ENCODE data around the gene AKNA.

The AKNA gene

DNA sequence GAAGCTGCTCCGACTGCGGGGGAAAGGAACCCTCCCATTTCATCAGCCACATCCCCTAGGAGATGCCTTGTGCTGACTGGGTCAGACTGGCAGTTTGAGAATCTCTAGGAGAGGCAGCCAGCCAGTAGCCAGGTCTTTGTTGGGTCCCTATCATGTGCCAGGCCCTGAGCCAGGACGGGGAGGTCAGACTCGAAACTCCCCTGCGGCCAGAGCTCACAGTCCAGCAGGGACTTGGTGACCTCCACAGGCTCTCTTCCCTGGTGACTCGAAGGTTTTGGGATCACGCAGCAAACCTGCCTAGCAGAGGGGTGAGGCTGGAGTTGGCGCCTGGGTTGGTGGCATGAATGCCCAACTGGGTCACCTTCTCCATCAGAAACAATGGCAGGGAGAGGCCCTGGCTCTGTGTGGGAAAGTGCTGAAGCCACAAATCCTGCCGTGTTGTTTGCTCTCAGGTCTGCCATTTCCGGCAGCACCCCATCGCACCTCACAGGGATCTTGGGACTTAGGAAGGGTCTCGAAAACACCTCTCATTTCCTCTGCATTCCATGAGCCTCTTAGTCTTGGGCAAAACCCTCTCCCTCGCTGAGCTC, 79.3 kb downstream of the AKNA start:
- DNase-seq (ENCODE audit: low read depth in 2 of 2, low spot score in 1 of 2) = no peak

DNA sequence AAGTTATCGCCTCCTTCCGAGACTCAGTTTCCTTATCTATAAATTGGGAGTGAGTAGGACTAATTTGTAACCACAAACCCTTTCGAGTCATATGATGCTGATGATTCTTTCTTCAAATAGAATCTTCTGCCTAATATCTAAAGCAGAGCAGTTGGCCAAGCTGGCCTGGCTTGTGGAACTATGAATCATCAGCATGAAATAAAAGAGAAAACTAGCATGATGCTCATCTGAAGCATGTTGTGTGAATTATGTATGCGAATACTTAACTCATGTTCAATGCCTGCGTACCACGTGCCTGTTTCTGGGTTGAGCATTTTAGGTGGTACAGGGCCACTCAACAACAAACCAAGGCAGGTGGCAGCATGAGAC, 79.9 kb downstream of the AKNA start:
- no peak for DNase-seq (ENCODE audit: low read depth in 2 of 2, low spot score in 1 of 2)

DNA sequence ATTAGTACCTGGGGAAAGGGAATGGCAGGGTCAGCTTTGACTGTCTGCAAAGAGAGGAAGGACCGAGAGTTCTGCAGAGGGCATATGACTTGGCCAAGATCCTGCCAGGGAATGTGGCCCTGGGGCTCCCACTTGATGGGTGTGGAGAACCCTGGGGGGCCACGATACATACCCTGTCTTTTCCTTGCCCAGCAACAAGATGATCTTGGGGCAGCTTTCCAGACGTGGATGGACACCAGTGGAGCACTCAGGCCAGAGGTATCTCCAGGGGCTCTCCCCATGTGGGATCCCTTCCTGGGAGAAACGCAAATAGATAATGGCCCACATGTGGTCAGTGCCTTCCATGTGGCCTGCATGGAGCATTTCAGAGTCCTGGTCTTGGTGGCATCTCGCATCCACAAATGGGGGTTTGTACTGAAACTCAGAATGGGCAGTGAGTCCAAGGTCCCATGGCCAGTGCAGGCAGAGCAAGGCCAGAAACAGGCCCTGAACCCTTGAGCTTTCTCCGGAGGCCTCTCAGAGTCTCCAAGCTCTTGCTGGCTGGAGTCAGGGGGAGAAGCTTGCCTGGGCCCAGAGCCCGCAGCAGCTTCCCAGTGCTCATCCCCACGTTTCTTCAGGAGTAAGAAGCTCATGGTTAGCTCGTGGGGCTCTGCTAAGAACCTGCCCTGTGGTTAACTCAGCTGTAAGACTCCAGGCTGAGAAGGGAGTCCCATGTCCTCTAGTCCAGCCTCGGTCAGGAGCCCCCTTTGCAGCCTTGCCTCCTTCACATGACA, 83.2 kb downstream of the AKNA start:
- DNase-seq (ENCODE audit: low read depth in 2 of 2, low spot score in 1 of 2) = no peak

DNA sequence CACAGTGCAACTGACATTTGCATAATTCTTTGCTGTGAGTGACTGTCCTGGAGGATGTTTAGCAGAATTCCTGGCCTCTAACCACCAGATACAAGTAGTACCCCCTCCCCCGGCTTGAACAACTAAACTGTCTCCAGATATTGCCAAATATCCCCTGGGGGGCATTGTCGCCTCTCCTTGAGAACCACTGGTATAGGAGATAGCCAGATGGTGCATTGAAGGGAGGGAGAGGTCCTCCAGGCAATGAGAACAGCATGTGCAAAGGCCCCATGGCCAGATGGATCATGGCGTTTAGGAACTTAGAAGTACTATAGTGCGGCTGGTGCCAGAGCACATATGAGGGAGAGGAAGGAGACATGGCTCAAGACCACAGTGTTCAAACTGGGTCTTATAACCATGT, 83.8 kb downstream of the AKNA start:
- DNase-seq (ENCODE audit: low read depth in 2 of 2, low spot score in 1 of 2) = no peak

DNA sequence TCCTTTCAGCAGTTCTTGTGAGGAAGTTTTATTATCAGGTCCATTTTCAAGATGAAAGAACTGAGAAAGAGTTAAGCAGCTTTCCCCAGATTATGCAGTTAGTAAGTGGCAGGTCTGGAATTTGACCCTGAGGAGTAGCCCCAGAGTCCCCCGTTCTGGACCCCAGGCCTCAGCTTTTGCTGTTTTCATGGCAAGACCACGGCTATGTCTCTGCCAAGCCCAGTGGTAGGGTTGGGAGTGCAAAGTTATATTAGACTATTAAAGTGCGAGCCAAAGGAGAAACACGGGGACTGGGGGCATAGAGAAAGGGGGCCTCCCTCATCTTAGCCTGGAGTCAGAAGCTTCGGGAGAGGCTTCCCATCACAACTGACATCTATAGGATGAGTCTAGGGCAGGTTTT, 84.2 kb downstream of the AKNA start:
- DNase-seq (ENCODE audit: low read depth in 2 of 2, low spot score in 1 of 2) = no peak

DNA sequence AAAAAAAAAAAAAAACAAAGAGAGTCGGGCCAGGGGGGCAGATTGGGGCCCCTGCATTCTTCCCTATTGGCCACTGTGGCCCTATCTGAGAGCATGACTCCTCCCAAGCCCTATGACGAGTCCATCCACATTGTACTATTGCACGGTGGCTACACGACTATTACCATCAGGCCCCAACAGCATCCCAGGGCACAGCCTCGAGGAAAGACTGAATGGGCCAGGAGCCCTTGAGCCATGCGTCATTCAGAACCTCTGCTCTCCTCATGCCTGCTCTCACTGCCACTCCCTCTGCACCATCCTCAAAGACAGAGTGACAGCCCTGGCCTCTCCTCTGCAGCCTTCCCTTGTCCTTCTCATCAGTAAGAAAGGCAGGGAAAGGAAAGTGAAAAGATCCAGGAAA, 85.1 kb downstream of the AKNA start:
- DNase-seq (ENCODE audit: low read depth in 2 of 2, low spot score in 1 of 2) = no peak

DNA sequence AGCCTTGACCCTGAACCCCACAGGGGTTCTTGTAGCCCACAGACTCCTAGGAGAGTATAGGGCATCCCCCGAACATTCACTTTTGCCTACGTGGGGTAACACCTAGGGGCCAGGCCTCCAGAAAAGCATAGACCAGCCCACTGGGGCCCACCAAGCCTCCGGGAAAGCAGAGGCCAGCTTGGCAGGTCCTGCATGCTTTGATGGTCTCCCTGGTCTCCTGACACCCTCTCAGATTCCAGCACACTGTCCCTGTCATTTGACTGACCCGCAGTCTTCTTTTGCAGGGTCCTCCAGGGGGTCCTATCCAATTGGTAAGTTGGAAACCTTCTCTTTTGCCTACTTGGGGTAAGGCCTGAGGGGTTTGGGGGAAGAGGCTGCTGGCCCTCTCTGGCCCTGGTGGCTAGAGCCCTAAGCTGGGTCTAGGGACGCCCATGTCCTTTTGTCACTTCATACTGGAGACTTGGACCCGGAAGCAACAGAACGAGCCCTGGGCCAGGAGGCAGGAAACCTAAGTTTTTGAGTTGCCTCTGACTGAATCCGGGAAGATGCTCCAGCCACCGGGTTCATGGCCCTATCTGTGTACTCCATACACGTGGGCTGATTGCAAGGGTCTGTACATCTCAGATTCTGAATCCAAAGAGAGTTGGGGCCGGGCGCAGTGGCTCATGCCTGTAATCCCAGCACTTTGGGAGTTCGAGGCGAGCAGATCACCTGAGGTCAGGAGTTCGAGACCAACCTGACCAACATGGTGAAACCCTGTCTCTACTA, 85.8 kb downstream of the AKNA start:
- no peak for DNase-seq (ENCODE audit: low read depth in 2 of 2, low spot score in 1 of 2)

DNA sequence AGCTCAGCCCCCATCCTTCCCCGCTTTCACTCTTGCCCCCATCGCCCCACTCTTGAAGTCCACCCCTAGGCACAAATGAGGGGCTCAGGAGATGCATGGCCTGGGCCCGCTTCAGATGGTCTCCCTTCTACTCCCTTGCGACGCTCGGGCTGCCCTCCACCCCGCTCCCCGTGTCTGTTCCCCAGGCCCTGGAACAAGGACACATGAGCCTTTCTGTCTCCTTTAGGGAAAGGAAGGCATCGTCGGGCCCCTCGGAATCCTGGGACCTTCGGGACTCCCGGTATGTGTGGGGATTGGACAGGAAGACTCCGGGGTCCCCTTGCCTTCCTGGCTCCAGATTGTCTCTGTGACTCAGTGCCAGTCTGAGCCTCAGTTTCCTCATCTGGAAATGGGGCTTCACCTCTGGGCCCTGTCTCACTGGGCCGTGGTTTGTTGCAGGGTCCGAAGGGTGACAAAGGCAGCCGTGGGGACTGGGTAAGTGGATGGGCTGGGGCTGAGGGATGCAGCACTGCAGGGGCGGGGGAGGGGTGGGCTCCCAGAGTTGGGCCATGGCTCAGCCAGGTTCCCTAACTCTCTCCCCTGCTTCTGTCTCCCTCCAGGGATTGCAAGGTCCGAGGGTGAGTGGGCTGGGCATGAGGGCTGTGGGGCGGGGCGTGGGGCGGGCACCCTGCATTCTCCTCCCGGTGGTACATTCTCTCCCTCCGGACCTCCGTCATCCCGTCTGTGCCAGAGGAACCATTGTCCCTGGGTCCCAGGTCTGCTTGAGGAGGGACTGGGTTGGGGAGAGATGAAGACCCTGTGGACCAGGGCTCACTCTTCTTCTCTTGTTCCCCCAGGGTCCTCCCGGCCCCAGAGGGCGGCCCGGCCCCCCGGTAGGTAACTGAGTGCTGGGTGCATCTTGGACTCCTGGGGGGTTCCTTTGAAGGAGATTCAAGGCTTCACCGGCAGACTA, 86.7 kb downstream of the AKNA start:
- no peak for DNase-seq (ENCODE audit: low read depth in 2 of 2, low spot score in 1 of 2)

DNA sequence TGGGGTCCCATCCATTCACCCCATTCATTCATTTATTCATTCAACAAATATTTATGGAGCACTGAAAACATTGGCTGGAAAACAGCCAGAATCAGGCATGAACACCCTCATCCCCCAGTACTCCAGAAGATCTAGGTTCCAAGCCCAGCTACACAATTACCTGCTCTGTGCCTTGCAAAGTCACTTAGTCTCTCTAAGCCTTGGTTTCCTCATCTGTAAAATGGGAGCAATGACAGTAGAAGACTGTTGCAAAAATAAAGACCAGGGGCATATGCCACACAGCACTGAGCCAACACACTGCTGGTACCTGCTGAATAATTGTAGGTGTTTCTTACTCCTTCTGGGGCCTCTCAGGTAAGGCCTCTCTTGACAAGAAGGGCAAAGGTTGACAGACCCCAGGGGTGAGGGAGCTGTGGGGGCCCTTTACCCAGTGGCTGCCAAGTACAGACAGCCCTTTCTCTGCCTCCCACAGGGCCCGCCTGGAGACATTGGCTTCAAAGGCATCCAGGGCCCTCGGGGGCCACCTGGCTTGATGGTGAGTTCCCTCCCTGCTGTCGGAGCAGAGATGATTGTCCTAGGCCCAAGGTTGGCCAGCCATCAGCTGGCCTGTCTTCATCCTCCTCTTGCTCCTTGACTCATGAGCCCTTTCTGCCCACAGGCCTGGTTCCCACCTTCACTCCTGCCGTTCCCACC, 87.5 kb downstream of the AKNA start:
- no peak for DNase-seq (ENCODE audit: low read depth in 2 of 2, low spot score in 1 of 2)

DNA sequence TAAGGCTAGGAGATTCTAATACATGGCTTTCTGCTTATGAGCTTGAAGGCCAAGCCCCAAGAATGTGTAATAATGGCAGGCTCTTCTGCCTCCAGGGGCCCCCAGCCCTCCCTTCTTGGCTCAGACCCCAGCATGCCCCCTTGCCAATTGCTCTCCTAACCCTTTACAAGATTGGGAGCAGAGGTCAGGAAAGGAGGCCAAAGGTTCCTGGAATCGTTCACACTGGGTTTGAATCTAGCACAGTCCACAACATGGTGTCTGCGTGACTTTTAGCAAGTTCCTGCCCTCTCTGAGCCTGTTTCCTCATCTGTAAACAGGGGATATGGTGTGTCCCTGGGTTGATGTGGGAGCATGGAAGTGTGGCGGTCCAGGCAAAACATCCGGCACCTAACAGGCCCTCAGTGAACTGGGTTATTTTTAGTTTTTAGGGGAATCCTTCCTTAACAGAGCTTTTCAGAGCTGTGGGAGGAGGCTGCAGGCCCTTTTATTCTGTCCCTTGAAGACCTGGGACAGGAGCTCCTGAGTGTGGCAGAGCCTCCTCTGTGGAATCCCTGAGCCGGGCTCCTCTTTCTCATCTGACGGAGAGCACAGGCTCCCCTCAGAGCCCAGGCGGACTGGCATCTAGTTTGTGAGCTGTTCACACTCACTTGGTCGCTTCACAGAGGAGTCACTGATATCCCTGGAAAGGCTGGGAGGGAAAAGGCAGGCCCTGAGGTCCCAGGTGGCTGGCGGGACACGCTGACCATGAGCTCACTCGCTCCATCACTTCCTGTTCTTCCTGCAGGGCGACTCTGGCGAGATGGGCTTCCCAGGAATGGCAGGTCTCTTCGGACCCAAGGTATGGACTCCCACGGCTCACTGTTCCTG, 88.3 kb downstream of the AKNA start:
- DNase-seq (ENCODE audit: low read depth in 2 of 2, low spot score in 1 of 2) = no peak

DNA sequence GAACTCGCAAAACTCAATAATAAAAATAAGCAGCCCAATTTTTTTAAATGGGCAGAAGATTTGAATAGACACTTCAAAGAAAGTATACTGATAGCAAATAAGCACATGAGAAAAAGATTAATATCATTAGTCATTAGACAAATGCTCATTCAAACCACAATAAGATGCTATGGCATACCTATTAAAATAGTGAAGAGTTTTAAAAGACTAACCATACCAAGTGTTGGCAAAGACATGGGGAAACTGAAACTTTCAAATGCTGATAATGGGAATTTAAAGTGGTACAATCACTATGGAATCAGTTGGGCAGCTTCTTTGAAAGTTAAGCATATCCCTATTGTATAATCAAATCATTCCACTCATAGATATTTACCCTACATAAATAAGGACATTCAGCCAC, 91.4 kb downstream of the AKNA start:
- DNase-seq (ENCODE audit: low read depth in 2 of 2, low spot score in 1 of 2) = no peak

DNA sequence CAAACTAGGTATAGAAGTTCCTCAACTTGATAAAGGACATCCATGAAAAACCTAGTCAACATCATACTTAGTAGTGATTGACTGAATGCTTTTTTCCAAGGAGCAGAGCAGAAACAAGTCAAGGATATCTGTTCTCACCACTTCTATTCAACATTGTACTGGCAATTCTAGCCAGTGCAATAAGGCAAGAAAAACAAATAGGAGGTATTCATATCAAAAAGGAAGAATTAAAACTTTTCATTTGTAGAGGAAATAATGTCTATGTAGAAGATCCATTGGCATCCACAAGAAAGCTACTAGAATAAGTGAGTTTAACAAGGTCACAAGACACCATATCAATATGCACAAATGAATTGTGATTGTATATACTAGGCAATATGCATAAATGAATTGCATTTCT, 93.1 kb downstream of the AKNA start:
- no peak for DNase-seq (ENCODE audit: low read depth in 2 of 2, low spot score in 1 of 2)

DNA sequence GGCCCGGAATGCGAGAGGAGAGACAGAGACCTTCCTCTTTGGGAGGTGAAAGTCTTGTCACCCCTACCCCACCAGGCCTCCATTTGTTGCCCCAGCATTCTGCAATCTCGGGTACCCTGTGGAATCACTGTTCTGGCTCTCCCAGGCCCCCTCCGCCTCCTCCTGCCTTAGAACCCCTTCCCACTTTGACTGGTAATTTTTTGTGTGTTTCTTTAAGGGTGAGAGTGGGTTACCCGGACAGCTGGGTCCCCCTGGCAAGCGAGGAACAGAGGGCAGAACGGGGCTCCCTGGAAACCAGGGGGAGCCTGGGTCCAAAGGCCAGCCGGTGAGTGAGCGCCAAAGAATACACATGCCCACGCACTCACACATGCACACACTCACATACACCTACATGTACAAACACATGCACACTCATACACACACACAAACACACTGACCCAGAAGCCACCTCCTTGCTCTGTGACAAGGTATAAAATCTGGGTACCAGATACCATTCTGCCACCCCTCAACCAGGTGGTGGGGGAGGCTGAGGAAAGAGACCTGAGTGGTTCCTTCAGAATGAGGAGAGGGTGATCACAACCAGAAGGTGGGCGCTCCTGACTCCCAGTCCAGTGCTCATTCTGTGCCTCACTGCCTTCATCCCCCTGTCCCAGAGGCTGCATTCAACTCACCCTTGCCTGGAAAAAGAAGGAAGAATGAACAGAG, 95.7 kb downstream of the AKNA start:
- DNase-seq (ENCODE audit: low read depth in 2 of 2, low spot score in 1 of 2) = no peak

DNA sequence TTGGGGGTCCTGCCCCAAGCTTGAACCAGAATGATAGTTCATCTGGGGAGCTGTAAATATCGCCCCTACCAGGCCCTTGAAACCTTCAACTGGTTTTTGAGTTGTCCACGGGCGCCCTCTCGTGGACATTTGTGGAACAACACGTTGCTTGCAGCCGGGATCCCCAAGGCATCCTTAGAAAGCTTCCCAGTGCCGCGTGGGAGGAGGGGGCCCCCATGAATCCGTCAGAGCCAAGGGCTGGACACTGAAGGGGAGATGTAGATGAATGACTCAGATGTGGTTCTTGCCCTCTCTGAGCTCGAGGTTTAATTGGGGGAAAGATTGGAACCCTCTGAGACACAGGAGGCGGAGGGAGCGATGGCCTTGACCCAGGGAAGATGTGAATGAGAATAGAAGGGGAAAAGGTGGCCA, 96.7 kb downstream of the AKNA start:
- DNase-seq (ENCODE audit: low read depth in 2 of 2, low spot score in 1 of 2) = peak; percentile 28 to 60

DNA sequence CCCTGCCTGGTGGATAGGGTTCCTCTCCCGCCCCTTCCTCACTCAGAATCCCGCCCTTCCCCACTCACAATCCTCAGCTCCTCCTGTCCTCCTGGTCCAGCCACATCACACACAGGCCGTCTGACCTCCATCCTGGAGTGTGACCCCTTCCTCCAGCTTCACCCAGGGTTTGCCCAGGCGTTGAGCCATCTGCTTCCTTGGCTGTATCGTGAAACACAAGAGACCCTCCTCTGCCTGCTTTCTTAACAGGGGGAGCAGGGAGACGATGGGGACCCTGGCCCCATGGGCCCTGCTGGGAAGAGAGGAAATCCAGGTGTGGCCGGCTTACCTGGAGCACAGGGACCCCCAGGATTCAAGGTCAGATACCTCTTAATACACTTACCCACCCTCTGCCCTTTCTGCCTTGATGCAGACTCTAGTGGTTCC, 97.2 kb downstream of the AKNA start:
- no peak for DNase-seq (ENCODE audit: low read depth in 2 of 2, low spot score in 1 of 2)

DNA sequence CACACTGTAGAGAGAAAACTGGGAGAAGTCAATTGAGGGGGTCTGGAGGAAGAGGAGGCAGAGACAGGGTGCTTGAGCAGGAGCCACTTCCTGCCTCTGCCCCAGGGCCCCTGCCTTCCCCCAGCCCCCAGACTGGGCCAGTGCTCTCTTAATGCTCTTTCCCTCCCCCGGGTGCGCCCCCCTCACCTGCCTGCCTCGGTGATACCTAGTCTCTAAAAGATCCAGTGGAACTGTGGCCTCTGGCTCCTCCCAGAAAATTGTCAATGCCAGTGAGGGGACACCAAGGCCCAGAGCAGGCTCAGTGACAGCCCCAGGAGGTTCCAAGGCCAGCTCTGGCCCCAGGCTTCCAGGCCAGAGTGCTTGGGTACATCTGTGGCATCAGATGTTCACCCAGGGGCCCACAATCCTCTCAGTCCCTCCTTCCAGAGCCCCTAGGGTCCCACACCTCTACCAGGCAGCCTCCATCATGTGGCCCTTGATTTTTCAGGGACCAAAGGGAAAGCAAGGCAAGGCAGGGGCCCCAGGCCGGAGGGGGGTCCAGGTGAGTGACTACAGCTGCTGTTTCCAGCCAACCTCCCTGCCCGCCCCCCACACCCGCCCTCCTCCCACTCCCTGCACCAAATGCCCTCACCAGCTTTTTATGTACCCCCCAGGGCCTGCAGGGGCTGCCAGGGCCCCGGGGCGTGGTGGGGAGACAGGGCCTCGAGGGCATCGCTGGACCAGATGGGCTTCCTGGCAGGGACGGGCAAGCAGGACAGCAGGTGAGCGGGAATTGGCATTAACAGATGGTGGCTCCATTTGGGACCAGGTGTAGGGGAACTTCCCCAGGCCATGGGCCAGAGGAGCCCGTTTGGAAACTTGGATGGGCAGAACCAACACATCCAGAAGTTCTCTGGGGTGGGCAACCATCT, 98.0 kb downstream of the AKNA start:
- DNase-seq (ENCODE audit: low read depth in 2 of 2, low spot score in 1 of 2) = no peak

DNA sequence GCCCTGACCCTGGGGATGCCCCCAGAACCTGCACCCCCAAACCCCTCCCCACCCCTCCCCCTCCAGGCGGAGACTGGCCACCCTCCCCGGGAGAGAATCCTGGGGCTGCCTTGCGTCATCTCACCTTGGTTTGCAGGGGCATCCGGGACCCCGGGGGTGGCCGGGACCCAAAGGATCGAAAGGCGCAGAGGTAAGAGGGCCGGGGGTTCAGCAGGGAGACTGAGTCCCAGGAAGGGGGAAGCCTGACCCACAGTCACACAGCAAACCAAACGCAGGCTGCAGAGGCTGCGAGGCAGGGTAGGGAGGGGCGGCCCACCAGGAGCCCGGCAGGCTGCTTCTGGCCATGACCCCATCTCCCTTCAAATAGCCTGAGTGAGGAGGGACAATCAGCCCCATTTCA, 98.7 kb downstream of the AKNA start:
- no peak for DNase-seq (ENCODE audit: low read depth in 2 of 2, low spot score in 1 of 2)
